Neural crest cell (in vitro differentiated cells): ENCODE measurements around the gene ZNF679. TPM values are rescaled to one million over a fixed set of nuclear protein-coding genes. Genes with fewer than 3 reads are reported as not detected.
"Not testable (repeated sequence)": the region's sequence is repeated elsewhere in the genome, so short reads cannot be mapped to it uniquely, and the experiment has no call there.

Experiments used
- DNase-seq: peaks from one replicate; pipeline ENCODE4 v3.0.0; 2021; ENCODE audit warnings: low read depth, mixed read lengths, low spot score
- H3K27ac Mint-ChIP-seq: one replicate; pipeline ENCODE4 v1.8.0; 2021; ENCODE audit warnings: mild to moderate bottlenecking, mixed read lengths; ENCODE audit not compliant: unreplicated experiment
- H3K27me3 Mint-ChIP-seq: 2 replicates; pipeline ENCODE4 v1.8.0; 2021; ENCODE audit warnings: low read depth, mild to moderate bottlenecking, mixed read lengths
- H3K36me3 Mint-ChIP-seq: 2 replicates; pipeline ENCODE4 v1.8.0; 2021; ENCODE audit warnings: low read depth, mild to moderate bottlenecking, mixed read lengths
- H3K4me1 Mint-ChIP-seq: 2 replicates; pipeline ENCODE4 v1.8.0; 2021; ENCODE audit warnings: mixed read lengths
- H3K4me3 Mint-ChIP-seq: one replicate; pipeline ENCODE4 v1.8.0; 2021; ENCODE audit warnings: mild to moderate bottlenecking, mixed read lengths
- H3K9me3 Mint-ChIP-seq: 2 replicates; pipeline ENCODE4 v1.8.0; 2021; ENCODE audit warnings: mixed read lengths
- long read RNA-seq: library from polyadenylated mRNA; unstranded; transcript quantifications from one replicate; pipeline ENCODE4 v2.0.0, GENCODE V29; 2020
- total RNA-seq: library from RNA; stranded (reverse); gene quantifications from 2 replicates; pipeline ENCODE4 v1.2.1, GENCODE V29; 2021
- TF ChIP-seq, protein P1 (sequence below): fragments of 200-600 bp; sonication (generic); conservative IDR thresholded peaks from 2 replicates; pipeline ENCODE4 v1.5.0; 2021; ENCODE audit warnings: antibody characterized with exemption, mild to moderate bottlenecking

ZNF679 gene
- total RNA-seq: not detected in 2 replicates
- long read RNA-seq: 0 reads

DNA sequence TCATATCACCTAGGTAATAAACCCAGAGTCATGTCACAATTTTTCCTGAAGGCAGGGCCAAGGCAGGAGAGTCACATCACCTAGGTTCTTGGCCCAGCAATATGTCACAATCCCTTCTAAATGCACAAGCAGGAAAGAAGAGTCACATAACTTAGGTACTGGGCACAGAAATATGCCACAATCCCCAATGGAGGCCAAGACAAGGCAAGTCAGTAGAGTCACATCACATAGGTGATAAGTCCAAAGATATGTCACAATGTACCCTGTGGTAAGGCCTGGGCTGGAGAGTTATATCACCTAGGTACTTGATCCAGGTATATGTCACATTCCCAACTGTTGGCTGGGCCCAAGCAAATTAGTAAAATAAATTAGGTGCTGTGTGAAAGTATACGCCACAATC lies at the start of gene ZNF679:
Gene ZNF679 (plus strand): TSS at position 301 of the 400 bp plus-strand sequence. CDS start 20,644 bp downstream, outside the sequence.
- not testable (repeated sequence) for H3K27me3 Mint-ChIP-seq, DNase-seq, H3K27ac Mint-ChIP-seq, H3K36me3 Mint-ChIP-seq, H3K4me1 Mint-ChIP-seq, H3K4me3 Mint-ChIP-seq
- H3K9me3 Mint-ChIP-seq: peaks cover 28% of the 10 kb centered on the region

DNA sequence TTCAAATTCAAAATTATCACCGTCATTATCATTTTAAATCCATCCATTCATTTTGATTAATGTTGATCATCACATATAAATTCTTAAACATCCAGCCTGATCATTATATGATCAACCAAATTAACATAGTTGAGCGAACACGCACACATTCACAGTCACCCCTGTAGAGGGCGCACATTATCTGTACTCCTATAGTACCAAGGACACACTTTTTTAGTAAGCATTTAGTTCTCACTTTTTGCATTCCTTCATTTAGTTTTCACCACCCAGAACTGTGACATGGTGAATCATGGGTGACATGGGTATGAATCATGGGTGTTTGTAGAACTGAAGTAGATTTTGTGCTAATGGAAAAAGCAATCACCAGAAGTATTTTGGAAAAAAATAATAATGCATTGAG lies 47.3 kb upstream of the ZNF679 start:
- peaks cover 14% of the 10 kb centered on the region for H3K9me3 Mint-ChIP-seq

DNA sequence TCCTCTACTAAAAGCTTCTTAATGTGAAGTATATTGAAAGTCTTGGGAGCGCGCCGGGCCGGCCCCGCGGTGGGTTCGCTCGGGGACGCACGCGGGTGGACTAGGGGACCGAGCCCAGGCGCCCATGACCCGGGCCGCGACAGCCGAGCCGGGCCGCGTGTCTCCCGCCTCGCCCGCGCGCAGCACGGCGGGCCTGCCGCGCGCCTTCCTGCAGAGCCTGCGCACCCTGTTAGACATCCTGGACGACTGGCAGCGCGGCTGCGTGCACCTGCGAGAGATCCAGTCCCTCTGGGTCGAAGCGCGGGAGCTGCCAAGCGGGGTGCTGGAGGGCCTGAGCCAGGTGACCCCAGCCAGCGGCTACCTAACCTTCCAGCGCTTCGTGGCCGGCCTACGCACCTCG lies 46.7 kb upstream of the ZNF679 start:
- Mint-ChIP-seq H3K4me3 (no peak overlapping the region), H3K27ac (no peak overlapping the region), H3K27me3 (no peaks in the 10 kb centered on the region), H3K9me3 (peaks cover 14% of the 10 kb centered on the region), H3K4me1 (no peaks in the 10 kb centered on the region), H3K36me3 (peaks cover 4% of the 10 kb centered on the region)
- TF ChIP-seq, protein P1, sequence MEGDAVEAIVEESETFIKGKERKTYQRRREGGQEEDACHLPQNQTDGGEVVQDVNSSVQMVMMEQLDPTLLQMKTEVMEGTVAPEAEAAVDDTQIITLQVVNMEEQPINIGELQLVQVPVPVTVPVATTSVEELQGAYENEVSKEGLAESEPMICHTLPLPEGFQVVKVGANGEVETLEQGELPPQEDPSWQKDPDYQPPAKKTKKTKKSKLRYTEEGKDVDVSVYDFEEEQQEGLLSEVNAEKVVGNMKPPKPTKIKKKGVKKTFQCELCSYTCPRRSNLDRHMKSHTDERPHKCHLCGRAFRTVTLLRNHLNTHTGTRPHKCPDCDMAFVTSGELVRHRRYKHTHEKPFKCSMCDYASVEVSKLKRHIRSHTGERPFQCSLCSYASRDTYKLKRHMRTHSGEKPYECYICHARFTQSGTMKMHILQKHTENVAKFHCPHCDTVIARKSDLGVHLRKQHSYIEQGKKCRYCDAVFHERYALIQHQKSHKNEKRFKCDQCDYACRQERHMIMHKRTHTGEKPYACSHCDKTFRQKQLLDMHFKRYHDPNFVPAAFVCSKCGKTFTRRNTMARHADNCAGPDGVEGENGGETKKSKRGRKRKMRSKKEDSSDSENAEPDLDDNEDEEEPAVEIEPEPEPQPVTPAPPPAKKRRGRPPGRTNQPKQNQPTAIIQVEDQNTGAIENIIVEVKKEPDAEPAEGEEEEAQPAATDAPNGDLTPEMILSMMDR: no peak
- DNase-seq: no peak

More for the DNA sequence above, 47.3 kb upstream of the ZNF679 start:
- no peak overlapping the region for H3K27ac Mint-ChIP-seq
- H3K4me3 Mint-ChIP-seq: no peak overlapping the region
- H3K27me3 Mint-ChIP-seq: no peaks in the 10 kb centered on the region
- peaks cover 4% of the 10 kb centered on the region for H3K36me3 Mint-ChIP-seq
- no peaks in the 10 kb centered on the region for H3K4me1 Mint-ChIP-seq
- TF ChIP-seq, protein P1: no peak
- DNase-seq: no peak

DNA sequence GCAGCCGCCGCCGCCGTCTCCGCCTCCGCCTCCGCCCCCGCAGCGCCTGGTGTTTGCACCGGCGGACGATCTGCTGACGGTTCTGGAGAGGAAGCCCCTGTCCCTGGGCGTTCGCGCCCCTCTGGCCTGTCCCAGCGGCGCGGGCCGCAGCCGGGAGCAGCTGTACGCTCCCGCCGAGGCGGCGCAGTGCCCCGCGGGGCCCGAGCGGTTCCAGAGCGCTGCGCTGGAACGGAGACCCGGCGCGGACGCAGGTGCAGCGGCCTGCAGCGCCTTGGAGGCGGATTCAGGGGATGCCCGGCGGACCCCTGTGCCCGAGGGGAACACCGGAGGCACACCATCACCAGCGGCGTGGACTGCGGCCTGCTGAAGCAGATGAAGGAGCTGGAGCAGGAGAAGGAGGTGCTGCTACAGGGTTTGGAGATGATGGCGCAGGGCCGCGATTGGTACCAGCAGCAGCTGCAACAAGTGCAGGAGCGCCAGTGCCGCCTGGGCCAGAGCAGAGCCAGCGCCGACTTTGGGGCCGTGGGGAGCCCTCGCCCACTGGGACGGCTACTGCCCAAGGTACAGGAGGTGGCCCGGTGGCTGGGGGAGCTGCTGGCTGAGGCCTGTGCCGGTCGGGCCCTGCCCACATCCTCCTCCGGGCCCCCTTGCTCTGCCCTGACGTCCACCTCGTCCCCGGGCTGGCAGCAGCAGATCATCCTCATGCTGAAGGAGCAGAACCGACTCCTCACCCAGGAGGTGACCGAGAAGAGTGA lies 46.1 kb upstream of the ZNF679 start:
- H3K4me3 Mint-ChIP-seq: no peak overlapping the region
- H3K27ac Mint-ChIP-seq: no peak overlapping the region
- peaks cover 18% of the 10 kb centered on the region for H3K9me3 Mint-ChIP-seq
- no peak for DNase-seq
- no peaks in the 10 kb centered on the region for H3K4me1 Mint-ChIP-seq
- H3K27me3 Mint-ChIP-seq: no peaks in the 10 kb centered on the region
- H3K36me3 Mint-ChIP-seq: peaks cover 4% of the 10 kb centered on the region
- TF ChIP-seq, protein P1: no peak

DNA sequence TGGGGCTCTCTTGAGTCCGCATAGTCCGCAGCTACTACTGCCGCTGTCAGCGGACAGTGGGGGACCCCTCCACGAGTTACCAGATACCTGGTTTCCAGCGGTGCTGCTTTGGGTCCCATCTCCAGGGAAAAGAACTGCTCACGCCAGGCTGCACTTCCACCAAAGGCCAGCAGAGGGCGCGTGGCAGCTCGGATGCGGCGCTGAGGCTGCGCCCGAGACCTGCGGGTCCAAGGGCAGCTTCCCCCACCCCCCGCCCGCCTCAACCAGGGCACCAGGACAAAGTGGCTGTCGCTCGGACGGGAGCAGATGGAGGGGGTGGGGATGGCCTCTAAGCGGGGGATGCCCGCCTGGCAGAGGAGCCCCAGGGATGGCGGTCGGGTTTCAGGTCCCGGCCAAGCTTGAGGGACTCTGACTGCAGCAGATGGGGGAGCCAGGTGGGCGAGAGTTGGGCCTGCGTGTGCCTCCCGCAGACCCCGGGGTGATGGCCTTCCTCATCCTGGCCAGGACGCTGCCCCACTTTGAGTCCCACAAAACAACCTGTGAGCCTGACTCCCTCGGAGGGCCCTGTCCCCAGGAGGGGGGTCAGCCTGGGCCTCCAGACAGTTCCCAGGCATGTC lies 45.0 kb upstream of the ZNF679 start:
- Mint-ChIP-seq H3K36me3 (peaks cover 4% of the 10 kb centered on the region), H3K9me3 (peaks cover 18% of the 10 kb centered on the region), H3K27ac (no peak overlapping the region), H3K4me3 (no peak overlapping the region), H3K4me1 (no peaks in the 10 kb centered on the region), H3K27me3 (no peaks in the 10 kb centered on the region)
- TF ChIP-seq, protein P1: no peak
- DNase-seq: no peak

DNA sequence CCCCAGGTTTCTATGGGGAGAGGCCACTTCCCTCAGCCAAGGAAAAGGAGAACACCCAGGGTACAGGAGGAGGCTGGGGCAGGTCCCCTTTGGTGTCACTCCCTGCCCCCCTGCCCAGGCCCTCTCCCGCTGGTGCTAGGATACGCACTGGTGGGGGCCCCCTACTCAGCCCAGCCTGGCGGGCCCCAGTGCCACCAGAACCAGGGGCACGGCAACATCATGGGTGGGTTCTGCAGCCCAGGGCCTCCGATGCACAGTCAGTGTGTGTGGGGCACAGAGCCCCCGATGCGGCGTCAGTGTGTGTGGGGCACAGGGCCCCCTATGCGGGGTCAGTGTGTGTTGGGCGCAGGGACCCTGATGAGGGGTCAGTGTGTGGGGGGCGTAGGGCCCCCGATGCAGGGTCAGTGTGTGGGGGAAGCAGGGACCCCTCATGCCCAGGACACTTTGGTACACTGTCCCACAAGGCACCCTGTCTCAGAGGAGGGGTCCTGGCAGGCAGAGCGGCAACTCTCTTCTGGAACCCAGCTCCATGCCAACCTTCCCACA lies 44.4 kb upstream of the ZNF679 start:
- DNase-seq: no peak
- H3K27me3 Mint-ChIP-seq: no peaks in the 10 kb centered on the region
- no peaks in the 10 kb centered on the region for H3K4me1 Mint-ChIP-seq
- H3K4me3 Mint-ChIP-seq: no peak overlapping the region
- no peak overlapping the region for H3K27ac Mint-ChIP-seq
- peaks cover 6% of the 10 kb centered on the region for H3K36me3 Mint-ChIP-seq
- TF ChIP-seq, protein P1: no peak
- H3K9me3 Mint-ChIP-seq: peaks cover 16% of the 10 kb centered on the region
